ENCODE measurements around the gene PCSK6. TPM values are rescaled to one million over a fixed set of nuclear protein-coding genes. Genes with fewer than 3 reads are reported as not detected.
"Not testable (repeated sequence)": the region's sequence is repeated elsewhere in the genome, so short reads cannot be mapped to it uniquely, and the experiment has no call there.

PCSK6 gene
- total RNA-seq, 1 donor from 2014 or later: 3.3 TPM

DNA sequence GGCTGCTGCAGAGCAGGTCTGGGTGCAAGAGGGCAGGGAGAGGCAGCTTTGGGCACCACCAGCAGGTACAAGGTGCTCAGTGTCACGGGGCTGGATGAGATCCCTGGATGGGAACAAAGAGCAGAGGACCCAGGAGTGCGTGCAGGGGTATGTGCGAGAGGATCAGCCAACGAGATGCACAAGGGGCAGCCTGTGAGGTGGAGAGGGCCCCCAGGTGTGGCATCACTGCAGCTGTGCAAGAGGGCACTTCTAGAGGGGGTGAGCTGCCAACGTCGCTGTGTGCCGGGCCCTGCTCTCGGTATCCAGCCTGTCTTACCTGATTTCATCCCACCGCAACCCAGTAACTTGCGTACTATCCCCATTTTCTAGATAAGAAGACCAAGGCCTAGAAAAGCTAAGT, 127.1 kb downstream of the PCSK6 start:
- intact Hi-C loops (cut with micrococcal nuclease): no loop called here

- intact Hi-C loops (cut with micrococcal nuclease): no loop called here
Measured at GRCh38 chr15:101361418-101361817, 128.1 kb downstream of the PCSK6 start.

DNA sequence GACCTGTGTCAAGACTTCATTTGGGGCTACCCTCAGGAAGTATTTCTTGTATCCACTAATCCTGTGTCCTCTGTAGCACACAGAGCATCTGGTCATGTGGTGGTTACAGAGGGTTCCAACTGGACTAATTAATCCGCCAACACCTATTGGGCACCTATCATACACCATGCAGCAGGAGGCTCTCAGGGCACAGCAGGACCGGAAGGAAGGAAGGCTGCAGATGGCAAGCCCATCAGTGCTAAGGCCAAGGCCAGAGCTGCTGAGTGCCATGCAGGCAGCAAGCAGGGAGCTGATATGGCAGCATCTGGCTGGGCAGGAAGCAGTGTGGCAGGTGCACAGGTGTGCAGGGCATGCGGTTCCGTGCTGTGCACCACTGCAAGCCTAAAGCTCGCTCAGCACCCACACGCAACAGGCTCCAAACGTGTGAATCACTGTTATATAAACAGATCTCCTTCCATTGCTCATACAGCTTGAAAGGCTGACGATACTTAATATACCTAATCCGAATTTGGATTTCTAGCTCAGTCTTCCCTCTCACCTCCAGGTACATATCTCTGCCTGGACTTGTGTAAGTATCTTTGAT, 130.1 kb downstream of the PCSK6 start:
- intact Hi-C loops (cut with micrococcal nuclease): no loop called here

- intact Hi-C loops (cut with micrococcal nuclease): no loop called here
Measured at GRCh38 chr15:101358895-101359294, 130.6 kb downstream of the PCSK6 start.

DNA sequence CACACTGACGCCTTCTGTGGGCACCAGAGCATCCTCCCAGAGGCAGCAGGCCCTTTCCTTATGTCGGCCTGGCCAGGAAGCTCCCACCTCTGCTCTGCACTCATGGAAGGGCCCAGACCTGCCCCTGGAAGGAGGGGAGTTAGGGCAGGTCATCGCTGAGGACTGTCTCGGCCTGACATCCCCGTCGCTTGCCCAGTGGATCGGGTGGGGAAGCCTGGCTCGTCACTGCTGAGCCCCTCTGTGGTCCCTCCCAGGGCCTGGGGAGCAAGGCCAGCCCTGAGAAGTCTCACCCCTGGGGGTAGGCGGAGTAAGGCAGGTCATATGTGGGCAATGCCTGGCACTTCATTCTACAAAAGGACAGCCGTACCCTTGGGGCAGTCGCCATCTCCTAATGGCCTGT, 131.6 kb downstream of the PCSK6 start:
- intact Hi-C loops (cut with micrococcal nuclease): no loop called here

GRCh38 chr15:101357333-101357732, 132.2 kb downstream of the PCSK6 start:
- intact Hi-C loops (cut with micrococcal nuclease): no loop called here

- intact Hi-C loops (cut with micrococcal nuclease): not testable (repeated sequence)
Measured at GRCh38 chr15:101356512-101357172, 132.9 kb downstream of the PCSK6 start.

DNA sequence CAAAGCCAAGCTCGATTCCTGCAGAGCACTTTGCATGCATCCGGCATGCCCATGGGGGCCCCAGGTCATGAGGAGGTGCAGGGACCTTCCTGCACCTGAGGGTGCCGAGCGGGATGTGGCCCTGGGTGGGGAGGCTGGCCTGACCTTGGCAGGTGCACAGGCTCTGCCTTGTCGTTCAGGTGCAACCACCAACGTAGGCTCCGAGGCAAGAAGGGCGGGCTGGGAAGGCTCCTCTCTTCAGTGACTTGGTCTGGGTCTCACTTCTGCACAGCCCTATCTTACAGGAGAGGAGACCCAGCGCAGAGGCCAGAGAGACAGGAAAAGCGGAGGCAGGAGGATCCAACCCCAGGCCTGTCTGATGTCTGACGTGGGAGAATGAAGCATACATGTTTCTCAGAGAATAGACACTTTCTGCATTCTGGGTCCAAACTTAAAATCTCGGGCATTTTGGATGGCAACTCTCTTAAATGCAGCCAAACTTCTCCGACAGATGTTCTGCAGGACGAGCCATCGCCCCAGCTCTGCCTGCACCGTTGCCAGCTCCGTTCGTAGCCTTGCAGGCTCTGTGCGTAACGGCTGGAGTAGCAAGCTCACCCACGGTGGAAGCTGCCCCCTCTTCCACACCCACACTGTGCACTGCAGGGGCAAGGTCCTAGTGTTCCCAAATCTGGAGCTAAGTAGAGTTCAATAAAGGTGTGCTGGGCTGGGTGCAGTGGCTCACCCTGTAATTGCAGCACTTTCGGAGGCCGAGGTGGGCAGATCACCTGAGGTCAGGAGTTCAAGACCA, 133.6 kb downstream of the PCSK6 start:
- intact Hi-C loops (cut with micrococcal nuclease): no loop called here

DNA sequence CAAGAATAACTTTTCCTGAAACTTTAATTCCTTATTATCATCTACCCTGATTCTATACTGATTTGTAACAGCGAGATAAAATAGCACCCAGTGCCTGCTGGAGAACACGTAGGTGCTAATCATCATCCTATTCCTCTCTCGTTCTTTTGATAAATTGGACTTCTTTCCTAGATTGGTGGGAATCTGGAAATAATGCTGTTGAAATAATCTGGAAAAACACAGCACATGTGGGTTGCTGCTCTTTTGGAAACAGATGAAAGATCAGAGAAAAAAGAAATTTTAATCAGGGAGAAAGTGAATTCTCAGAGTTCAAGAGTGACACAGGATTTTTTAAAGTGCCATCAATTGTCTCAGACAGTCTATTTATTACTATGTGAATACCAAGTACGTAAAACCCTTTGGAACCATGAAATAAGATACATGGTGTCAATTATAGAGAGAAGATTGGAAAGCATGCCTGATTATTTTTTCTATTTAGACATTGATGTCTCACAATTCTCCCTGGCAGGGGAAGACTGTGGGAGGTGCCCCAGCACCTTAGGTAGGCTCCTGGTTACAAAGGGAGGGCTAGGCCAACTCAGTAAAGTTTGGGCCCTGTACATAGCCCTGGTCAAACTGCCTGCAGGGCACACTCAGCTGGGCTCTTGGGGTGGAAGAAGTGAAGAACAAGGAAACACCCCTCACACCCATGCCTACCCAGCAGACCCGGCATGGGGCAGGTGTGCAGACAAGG, 134.4 kb downstream of the PCSK6 start:
- intact Hi-C loops (cut with micrococcal nuclease): no loop called here

GRCh38 chr15:101353240-101353639, 136.3 kb downstream of the PCSK6 start:
- intact Hi-C loops (cut with micrococcal nuclease): no loop called here

- intact Hi-C loops (cut with micrococcal nuclease): no loop called here
Measured at GRCh38 chr15:101351736-101352135, 137.8 kb downstream of the PCSK6 start.

- intact Hi-C loops (cut with micrococcal nuclease): no loop called here
Measured at GRCh38 chr15:101349047-101349951, 140.2 kb downstream of the PCSK6 start.

- intact Hi-C loops (cut with micrococcal nuclease): no loop called here
Measured at GRCh38 chr15:101348643-101349042, 140.9 kb downstream of the PCSK6 start.

DNA sequence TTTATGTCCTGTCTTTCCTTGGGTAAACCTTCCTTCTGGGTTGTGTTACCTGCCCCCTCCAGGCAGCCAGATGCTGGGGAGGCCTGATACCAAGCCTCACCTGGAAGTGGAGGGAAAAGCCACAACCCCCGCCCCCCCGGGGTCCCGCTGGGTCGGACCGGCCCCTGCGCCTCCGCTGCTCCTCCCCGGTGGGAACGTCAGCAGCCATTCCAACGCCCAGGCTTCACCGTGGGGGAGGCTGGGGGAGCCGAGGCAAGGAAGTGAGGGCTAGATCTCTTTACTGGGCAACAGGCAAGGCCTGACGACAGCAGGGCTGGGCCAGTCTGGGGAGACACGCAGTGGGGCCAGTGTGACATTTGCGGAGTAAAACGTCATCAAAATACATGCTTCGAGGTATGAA, 141.5 kb downstream of the PCSK6 start:
- intact Hi-C loops (cut with micrococcal nuclease): no loop called here

DNA sequence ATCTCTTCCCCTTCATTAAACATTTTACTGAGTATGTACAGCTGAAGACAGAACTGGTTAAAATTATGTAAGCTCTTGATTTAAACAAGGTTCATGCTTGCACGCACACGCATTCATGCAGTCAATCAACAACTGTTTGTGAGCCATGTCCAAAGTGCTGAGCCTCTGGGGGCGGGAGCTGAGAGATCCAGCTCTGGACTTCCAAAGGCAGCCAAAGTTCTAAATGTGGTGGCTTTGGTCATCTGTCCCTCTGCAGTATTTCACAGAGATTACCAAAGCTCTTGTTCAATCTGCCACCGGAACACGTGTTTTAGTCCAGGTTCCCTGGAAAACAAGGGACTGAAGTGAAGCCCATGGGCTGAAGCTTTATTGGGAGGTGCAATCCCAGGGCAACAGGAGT, 142.1 kb downstream of the PCSK6 start:
- intact Hi-C loops (cut with micrococcal nuclease): no loop called here

DNA sequence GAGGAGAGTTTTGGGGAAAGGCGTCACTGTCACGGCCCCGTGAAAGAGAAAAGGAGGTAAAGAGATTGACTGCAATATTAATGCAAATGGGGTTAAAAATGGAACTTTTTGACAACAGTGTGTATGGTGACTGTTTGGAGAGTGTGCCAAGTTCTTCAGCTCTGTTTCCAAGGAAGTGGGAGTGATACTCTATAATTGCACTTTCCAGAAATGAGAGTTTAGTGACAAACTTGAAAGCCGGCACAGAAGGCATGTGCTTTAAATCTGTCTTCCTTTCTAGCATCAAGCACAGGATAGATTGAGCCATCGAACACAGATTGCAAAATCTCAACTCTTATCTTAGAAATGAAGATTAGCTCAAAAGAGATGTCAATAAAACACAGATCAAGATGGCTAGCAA, 142.6 kb downstream of the PCSK6 start:
- intact Hi-C loops (cut with micrococcal nuclease): no loop called here

- intact Hi-C loops (cut with micrococcal nuclease): no loop called here
Measured at GRCh38 chr15:101342056-101342455, 147.5 kb downstream of the PCSK6 start.

GRCh38 chr15:101338502-101339057, 150.9 kb downstream of the PCSK6 start:
- intact Hi-C loops (cut with micrococcal nuclease): no loop called here

- intact Hi-C loops (cut with micrococcal nuclease): no loop called here
Measured at GRCh38 chr15:101337976-101338375, 151.5 kb downstream of the PCSK6 start.
